NCI-H345 treated with DMSO at 0.1 percent for 48 hours (cell line): Measurements from ENCODE around the gene NRAP.

ENCODE experiments used
- DNase-seq: peaks from one replicate; lab custom pipeline; 2025; ENCODE audit not compliant: unreplicated experiment; lab: John Stamatoyannopoulos, UW

NRAP gene

DNA sequence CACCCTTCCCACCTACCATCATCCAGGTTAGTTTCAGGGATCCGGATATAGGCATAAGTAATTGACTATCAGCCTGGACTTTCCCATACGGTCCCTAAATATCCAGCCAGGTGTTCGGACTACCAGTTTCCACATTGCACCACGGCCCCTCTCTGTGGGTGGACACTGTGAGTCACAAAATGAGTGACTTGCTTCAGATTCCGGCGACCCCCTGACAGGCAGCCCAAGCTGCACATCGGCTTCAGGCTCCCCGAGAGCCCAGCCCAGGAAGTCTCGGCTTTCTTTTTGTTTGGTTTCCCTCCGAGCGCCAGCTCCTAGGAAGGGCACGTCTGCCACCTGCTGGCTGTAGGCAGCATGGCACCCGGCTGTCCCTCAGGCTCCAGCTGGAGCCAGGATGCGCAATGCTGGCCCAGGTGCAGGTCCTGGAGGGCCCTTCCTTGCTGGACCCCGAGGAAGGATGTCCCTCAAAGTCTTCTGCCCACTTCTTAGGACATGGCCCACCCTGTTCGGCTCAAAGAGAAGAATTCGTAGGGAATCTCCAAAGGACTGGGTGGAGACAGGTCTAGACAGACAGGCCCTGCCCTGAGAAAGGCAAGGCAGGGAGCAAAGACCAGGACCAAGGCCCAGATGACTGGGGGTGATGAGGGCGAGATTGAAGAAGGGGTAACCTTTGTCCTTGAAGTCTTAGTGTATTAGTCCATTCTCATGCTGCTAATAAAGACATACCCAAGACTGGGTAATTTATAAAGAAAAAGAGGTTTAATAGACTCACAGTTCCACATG, 100.3 kb downstream of the NRAP start:
- peak; percentile 62 for DNase-seq

DNA sequence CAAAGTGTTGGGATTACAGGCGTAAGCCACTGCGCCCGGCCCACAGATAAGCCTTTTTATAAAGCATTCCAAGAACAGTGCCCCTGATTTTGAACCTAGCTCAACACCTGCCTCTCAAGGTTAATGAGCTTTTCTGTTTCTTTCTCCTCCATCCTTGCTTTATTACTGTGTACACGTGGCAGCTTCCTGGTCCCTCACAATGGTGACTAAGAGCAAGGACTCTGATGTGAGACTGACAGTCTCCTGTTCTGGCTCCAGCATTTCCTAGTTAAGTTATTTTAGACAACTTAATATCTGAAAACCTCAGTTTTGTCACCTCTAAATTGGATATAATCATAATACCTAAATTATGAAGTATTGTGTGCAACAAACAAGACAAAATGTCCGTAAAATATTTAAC, 101.1 kb downstream of the NRAP start:
- DNase-seq = no peak

DNA sequence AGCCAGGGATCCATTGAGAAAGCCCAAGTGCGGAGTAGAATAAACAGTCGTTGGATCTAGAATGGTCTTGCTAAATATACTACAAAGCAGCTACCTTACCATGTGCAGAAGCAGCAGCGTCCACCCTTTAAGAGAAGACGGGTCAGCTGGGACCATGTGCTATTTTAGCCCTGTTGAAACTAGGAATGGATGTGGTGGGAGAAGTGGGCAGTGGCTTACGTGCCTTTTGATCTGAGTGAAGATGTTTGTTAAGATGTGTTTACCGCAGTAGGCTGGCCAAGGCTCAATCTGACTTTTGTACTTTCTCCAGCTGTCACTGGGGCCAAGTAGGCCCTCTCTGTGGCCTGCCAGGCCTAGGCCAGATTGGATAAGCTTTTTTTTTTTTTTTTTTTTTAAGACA, 101.8 kb downstream of the NRAP start:
- DNase-seq = no peak

DNA sequence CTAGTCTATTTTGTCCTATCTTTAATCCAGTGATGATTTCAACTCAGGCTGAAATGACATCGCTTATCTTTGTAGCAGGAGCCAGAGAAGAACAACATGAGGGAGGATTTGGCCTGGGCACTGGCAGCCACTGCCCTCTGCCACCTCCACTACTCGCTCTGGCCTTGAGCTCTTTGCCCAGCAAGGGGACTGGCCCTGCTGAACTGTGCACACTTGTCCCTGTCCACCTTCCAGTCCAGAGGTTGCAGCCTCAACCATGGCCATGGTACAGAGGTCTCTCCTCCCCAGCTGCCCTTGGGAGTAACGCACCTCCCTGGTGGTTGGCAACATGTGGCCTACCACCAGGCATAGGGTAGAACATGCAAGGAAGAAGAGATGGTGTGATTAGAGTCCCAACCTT, 102.6 kb downstream of the NRAP start:
- DNase-seq = no peak

DNA sequence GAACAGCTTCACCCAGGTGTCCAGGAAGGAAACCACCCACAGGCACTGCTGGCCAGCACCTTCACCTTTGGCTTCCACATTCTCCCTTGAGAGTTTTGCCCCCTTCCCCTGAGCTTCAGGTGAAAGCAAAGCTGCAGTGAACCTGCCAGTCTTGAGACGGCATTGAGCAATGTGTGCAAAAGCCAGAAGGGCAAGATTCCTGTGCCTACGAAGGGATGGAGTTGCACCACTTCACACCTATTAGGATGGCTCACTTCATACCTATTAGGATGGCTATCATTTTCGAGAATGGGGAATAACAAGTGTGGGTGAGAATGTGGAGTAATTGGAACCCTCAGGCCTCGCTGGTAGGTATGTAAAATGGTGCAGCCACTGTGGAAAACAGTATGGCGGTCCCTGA, 103.8 kb downstream of the NRAP start:
- DNase-seq = no peak

DNA sequence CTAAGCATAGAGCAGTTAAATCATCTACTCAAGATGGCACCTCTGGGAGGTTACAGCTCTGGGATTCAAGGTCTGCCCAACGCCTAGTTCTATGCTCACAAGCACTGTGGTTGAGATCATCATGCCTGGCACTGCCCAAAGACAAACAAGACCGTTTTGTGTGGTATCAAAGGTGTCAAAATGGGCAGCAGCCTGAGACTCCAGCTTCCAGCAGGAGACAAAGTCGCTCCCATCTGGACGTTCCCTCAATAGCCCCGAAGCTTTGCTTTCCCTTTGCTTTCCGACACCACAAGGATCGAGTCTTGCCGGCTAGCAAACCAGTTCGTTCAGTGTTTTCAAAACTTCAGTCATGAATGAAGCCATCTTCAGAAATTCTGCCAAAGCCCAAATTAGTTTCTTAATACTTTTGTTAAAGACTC, 105.9 kb downstream of the NRAP start:
- no peak for DNase-seq

DNA sequence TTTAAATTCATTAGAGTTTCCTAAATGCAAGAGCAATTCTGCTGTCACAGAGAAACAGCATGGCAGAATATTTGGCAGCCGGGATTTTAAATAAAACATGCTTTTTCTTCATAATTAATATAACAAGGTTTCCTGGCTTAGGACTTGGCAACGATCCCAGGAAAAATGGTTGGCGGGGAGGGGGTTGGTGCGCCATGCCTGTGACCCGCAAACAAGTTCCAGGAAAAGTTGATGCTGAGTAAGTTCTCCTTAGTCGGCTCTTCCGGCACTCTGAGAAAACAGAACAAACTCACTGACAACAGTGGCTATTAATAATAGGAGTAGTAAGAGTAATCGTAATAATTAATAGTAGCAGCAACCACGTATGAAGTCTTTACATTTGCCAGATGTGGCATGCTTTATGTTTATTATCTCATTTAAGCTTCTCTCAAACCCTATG, 106.4 kb downstream of the NRAP start:
- no peak for DNase-seq

DNA sequence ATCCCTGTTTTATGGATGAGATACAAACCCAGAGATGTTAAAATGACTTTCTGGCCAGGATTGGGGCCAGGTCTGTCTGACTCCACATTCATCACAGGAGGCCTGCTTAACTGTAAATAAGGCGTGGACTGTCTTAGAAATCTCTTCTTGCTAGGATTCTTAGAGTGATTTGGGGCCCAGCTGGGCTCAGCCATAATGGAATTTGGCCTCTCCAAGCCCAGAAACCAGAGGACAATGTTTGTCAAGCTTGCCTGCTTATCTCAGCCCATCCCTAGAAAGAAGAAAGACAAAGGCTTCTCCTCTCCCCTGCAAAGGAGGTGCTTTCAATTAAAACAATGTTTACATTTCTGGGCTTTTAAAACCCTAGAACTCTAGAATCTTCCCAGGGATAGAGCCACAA, 108.1 kb downstream of the NRAP start:
- DNase-seq = no peak

DNA sequence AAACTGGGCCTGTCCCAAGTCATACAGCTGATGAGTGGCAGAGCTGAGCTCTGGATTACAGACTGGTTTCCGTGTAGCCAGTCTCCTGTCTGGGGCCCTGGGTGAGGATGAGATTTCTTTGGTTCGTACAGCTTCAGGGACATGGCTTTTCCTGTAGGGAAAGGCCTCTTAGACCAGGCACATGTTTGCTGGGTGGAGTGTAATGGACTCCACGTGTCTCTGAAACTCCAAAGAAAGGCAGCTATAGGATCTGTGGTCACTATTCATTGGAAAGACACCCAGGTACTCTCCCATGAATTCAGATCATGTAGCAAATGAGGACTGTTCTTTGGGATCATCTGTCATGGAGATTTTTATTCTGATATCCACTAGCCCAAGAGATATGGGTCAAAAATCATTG, 108.6 kb downstream of the NRAP start:
- DNase-seq = no peak

DNA sequence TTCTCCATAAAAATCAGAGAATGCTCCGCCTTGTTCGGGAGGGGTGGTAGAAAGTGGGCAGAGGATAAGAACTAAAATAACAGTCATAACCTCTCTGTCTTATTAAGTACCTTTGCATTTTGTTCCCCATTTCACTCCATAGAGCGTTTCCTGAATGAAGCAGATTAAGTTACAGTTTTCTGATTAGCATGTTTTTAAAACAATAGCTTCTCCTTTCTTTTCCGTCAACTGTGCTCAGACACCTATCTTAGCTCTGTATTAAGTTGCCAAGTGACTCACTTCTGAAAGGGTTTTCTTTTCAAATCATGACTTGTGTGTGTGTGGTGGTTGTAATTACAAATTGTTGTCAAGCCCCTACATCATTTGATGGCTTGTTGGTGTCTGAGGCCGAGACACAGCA, 109.6 kb downstream of the NRAP start:
- no peak for DNase-seq

DNA sequence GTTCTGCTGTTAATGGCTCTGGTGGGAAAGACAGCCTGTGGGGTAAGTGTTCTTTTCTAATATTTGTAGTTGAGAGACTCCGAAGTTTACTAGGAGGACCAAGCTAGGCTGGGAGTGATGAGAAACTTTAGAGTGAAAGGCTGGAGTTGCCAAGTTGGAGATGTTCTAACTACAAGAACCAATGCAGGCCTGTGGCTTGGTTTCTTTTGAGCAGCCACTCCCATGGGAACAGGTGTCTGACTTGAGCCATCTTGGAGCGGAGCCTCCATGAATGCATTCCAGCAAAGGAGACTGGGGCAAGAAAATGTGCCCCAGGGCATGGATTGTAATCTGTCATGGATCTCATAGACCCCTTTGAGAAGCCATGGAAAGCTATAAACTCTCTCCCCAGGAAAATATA, 110.7 kb downstream of the NRAP start:
- no peak for DNase-seq

DNA sequence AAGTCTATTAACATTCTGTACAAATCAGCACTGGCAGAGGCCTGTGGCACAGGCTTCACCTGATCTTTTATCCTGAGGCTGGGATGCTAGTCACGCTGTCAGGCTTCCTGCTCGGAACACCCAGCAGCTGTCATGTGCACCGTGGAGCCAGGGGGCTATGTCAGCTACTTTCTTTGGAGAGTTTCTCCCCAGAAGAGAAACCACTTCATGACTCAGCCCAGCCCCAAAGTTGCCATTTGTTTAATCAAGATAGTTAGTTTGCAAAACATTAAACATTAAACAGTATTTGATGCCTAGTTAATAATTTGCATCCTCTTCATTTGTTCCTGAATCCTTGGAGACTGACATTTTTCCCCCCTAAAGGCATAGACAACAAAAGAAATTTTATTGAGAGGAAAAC, 111.1 kb downstream of the NRAP start, which contains the start of gene HABP2:
TSS of gene HABP2 (plus strand) at position 353 of the 400 bp plus-strand sequence. CDS start 69 bp downstream, outside the sequence.
- no peak for DNase-seq

DNA sequence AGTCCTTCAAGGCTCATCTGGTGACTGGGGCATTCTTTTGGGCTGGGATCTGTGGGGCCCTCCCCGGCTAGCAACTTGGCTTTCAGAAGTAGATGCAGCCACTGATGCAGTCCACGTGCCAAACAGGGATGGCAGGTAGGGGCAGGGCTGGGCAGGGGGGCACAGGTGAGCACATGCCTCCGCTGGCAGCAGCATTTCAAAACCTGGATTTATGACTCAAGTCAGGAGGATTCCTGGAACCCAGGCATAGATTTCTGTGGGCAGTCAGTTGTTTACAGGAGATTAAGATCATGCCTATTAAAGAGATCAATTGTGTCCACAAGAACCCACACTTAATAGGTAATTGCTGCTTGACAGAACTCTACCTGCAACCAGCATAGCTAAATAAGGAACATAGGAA, 111.8 kb downstream of the NRAP start:
- no peak for DNase-seq

DNA sequence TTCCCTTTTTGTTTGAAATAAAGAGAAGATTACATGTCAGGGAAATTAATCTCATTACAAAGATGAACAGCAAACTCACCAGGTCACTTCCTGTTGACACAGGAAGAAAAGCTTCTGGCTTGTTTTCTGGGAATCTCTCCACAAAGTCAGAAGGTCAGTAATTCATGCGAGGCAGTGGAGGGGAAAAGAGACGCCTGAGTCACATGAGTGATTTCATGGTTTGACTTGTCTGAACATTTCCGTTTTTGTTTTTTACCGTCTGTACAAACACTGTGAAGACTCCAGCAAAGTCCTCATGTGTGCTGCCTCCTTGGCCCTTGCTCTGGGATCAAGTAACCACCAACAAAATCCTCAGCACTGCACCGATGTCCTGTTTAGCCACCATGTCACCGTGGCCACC, 113.5 kb downstream of the NRAP start:
- DNase-seq = no peak

DNA sequence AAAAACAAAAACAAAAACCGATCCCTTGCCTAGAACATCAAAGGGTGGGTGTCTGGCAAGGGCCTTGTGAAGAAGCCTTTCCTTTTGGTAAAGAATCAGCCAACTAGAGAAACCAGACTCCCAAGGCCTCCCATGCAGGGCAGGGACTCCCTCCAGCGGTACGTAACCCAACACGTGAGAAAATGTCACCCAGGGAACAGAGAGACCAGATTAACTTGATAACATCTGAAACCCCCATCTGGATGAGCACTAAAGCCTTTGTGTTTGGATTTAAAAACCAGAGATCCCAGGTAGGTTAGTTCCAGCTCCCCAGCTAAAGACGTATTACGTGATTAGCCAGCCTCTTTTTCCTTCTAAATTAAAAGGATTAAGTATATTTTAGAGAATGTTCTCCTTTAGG, 114.0 kb downstream of the NRAP start:
- no peak for DNase-seq

DNA sequence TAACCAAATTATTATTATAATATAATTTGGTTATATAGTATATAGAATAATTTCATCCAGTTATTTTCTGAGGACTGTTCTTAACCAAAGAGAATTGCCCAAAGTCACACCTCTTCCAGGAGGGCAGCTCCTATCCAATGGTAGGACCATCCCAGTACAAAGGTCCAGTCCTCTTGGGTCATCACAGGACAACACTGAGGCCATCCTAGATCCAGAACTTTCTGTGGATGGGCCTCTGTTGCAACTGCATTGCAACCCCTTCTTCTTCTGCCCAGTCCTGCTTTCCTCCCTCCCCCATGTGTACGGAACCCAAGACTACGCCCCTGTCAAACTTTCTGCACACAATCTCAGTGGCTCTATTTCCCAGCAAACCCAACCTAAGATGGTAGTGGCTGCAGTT, 116.4 kb downstream of the NRAP start:
- DNase-seq = no peak

DNA sequence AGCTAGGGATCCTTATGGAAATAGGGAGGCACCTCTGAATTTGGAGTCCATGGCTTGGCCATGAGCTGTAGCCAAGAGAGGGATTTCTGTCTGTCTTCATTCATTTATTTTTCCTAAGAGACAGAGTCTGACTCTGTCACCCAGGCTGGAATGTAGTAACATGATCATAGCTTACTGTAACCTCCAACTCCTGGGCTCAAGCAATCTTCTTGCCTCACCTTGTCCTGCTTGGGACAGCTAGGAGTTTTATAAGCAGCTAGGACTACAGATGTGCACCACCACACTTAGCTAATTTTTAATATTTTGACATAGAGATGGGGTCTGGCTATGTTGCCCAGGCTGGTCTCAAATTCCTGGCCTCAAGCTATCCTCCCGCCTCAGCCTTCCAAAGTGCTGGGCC, 119.4 kb downstream of the NRAP start:
- DNase-seq = no peak

DNA sequence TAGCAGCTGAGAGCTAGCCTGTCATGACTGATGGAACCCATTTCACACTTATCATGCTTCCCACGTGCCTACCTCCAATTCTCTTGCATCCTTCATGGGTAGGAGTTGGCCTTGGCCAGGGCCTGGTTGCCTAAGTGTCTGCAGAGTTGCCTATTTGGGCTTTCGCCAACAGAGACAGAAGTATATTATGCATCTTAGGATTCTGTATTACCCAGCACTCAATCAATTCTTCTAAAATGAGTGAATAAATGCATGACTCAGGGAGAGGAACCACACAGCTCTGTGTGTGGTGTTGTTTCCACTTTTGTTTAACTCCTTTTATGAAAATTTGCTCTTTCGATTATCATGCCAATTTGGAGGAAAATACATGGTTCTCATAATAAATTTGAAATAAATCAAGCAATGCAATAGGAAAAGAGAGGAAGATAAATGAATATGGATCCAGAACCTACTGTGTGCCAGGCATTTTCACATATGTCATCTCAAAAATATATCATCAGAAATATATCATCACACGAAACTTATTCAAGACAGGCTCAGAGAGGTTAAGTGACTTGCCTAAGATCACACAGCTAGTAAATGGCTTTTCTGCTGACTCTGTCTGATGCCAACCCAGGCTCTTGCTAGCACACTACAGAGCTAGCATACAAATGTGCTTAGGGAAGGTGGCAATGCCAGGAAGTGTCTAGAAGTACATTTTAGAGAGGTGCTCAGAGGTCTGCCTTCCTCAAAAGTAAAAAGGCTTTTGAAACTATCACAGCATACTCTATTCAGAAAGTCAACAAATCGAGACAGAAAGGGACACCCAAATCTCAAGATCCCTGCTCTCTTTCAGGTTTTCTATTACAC, 120.5 kb downstream of the NRAP start:
- DNase-seq = no peak

DNA sequence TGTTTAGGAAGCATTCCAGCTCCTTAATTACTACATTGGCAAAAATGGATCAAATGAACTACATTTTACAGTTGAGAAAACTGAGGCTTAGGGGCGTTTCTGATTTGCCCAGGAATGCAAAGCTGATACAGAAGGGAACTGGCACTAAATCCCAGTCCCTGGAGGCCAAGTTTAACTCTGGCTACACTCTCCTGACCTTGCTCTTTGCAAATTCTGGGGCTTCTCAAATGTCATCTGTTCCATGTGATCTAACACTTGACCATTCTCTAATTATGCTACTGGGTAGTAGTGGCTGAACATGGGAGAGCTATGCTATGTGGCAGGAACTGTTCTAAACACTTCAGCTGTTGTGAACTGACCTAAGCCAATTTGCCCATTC, 122.3 kb downstream of the NRAP start:
- no peak for DNase-seq

DNA sequence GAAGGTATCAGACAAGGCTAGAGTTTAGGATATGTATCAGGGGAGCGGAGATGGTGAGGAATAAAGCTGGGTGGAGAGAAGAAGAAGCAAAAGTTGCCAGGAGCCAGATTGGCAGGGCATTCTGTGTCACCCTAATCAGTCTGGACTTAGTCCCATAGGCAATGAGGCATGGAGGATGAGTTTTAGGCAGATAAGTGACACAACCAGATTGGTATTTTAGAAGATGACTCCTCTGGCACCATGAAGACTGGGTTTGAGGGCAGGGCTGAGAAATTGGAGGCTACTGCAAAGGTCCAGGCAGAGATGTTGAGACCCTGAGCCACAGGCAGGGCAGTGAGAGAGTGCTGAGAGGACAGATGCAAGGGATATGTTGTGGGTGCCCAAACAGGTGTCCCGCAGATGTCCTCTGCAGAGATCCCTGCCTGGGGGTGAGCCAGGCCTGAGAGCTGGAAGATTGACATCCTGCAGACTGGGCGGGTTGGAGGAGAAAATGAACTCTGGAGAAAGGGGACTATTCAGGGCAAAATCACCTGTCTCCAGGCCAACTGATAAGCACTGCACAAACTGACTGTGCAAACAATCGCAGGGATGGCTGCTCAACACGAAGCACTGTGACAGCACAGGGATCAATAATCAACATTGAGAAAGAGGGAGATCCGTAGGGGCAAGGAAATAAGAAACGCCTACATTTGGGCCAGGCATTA, 122.8 kb downstream of the NRAP start:
- no peak for DNase-seq

DNA sequence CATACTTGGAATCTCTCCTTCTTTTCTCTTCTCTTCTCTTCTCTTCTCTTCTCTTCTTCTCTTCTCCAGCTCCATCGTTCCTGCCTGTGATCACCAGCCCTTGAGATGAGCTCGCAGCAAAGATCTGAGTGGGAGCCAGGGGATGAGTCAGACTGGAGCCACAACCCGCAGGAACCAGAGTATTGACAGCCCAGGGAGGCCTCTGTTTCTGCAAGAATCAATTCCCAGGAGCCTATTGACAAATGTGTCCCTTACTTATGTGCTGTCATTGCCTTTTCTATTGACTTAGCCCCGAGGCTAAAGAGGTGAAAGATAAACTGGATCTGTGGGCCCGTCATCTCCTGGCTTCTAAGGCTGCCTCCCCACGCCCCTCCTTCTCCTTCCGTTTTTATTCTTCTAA, 124.1 kb downstream of the NRAP start:
- no peak for DNase-seq
